ENCODE results near the gene TFF2.

The TFF2 gene

DNA sequence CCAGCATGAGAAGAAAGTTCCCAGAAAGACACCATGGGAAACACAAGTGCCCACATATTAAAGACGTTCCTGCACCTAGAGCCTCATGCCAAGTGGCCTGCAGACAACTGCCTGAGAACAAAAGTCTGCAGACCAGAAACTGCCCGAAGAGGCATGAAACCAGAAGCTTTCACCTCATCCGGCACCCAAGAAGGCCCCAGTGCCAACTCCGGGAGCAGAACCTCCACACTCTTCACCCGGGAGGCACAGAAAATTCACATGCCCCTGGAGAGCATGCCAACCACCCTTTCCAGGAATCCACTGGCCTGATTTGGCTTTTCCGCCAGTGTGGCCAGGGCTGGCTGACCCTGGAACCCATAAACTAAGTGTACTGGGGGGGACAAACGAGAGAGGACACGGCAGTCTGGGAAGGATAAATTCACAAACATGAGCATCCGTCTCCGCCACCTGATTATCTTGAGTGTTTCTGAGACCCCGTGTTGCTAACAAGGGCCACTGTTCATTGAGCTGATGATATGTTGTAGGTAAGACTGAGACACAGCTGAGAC is 6.8 kb downstream of the TFF2 start:
- no peak for DNase-seq

DNA sequence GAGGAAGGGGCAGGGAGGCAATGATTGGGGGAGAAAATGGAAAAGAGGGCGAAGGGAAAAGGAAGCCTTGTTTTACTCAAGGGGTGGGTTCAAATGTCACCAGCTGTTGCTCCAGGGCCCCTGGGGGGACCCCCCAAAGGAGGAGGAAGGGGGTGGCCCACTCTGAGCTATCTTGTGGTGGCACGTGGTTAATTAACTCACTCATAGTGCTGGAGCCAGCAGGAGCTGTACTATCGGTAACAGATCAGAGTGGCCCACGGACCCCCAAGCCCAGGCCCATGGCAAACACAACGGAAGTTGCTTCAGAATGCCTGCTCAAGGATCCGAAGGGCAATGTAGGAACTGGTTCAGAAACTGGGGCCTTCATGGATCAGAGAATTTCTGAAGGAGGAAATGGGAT is 7.2 kb downstream of the TFF2 start:
- DNase-seq, result no peak

DNA sequence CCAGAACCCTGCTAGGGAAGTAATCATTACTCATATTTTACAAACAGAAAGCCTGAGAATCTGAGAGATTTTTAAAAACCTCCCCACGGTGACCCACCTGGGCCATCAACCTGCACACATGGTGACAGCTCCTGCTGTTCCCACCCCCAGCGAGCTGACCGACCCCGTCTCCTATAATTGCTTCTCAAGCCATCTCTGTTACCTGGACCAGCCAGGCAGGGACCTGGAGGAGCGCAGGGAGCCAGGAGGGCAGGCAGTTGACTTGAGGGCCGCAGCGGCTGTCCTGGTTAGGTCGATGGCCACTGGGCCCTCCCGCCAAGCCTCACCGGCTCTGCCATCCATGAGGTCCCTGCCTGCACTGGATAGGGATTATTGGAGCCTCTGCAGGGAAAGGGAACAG is 7.7 kb downstream of the TFF2 start:
- no peak for DNase-seq

DNA sequence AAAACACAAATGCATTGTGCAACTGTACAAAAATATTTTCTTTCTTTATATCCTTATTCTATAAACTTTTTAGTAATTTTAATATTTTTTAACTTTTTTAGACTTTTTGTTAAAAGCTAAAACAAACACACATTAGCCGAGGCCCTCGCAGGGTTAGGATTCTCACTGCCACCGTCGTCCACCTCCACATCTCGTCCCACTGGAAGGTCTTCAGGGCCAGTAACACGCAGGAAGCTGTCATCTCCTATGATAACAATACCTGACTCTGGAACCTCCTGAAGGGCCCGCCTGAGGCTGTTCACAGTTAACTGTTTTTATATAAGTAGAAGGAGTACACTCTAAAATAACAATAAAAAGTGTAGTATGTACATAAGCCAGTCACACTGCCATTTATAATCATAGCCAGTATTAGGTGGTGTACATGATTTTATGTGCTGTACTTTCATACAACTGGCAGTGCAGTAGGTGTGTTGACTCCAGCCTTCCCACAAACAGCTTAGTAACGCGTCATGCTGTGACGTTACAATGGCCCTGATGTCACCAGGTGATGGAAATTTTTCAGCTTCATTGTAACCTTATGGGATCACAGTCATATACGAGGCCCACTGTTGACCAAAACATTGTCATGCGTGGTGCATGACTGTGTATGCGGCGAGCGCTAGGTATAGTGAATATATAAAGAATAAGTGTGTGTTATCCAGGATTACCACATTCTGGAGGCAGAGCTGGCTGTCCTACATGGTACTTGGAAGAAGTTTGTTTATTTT is 8.8 kb downstream of the TFF2 start:
- no peak for DNase-seq

DNA sequence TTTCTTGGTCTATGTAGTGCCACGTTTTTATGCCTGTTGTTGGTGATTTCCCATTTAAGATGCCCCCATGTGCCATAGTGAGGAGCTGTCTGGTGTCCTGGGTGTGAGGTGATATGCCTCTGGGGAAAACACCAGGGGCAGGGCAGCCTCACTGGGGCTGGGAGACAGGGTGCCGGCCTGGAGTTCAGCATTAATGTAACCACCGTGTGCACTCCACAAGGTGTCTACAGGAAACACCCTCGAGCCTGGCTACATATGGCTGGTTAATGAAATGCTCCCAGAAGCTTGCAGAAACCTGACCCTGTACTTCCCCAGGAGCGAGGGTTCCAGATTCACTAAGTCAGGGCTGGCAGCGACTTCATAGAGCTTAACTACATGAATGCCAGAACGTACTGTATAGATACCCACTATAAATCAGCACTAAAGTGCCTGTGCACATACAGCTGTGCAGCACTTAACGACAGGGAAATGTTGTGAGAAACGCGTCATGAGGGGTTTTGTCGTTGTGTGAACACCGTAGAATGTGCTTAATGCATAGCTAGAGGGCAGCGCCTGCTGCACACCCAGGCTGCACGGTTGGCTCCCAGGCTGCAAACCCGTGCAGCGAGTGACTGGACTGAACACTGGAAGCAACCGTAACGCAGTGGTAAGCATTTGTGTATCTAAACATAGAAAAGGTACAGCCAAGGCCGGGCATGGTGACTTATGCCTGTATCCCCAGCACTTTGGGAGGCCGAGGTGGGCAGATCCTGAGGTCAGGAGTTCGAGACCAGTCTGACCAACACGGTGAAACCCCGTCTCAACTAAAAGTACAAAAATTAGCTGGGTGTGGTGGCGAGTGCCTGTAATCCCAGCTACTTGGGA is 10.4 kb downstream of the TFF2 start:
- DNase-seq, result no peak

- no peak for DNase-seq
Measured at GRCh38 chr21:42338729-42339715, 11.8 kb downstream of the TFF2 start.

DNA sequence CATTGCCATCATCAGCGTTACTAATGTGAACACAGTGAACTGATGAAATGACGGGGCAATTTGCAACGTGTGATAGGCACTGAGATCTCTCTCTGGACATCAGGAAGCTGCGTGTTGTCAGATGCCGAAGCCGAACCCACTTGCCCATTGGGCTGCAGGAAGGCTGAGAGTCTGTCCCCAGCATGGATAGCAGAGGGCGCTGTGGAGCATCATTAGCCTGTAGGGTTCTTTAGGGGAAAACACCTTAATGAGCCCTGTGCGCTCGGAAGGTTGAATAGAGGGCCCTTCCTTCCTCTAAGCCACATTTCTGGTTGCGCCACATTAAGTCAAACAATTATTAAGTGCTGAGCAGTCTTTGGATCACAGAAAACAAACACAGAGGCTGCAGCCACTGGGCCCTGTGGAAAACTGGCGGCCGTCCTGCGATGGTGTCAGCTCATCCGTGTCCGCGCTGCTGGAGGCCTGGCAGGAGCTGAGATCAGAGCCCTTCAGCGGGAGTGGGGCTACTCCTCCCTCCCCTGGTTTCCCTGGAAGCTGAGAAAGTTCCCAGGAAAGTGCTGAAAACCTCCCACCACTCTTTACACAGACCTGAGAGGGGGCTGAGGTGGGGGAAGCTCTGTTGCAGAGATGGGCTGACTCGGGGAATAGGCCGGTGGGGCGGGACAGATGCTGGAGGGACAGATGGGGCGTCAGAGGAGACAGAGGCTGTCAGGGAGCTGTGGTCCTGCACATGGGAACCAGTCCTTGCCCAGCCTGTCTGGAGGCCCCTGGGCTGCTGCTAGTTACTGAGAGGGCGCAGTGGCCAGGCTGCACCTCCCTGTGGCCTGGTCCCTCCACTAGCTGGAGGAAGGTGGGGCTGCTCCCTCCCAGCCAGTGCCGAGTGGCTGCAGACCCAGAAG is 12.7 kb downstream of the TFF2 start:
- peak; percentile 79 to 82 for DNase-seq

- no peak for DNase-seq
Measured at GRCh38 chr21:42337276-42337675, 13.5 kb downstream of the TFF2 start.

DNA sequence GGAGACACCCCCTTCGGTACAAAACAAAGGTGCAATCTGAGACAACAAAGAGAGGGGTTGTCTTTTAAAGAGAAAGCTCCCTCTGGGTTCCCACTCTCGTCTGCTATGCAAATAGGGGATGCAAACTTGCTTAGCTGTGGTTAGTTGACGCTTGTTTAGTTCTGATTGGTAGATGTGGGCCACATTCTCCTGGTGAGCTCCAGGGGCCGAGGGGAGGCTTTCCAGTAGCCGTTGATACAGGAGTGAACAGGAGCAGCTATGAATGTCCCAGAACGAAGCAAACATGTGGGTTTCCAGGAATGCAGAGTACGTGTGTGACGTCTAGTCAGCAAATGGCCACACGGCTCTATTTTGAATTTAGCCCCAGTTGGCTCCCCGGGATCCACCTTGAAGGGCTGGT is 14.7 kb downstream of the TFF2 start:
- no peak for DNase-seq

- no peak for DNase-seq
Measured at GRCh38 chr21:42332557-42333317, 18.1 kb downstream of the TFF2 start.

GRCh38 chr21:42331660-42332059 is 19.1 kb downstream of the TFF2 start:
- DNase-seq, result no peak

GRCh38 chr21:42330380-42331371 is 20.1 kb downstream of the TFF2 start:
- DNase-seq, result no peak

DNA sequence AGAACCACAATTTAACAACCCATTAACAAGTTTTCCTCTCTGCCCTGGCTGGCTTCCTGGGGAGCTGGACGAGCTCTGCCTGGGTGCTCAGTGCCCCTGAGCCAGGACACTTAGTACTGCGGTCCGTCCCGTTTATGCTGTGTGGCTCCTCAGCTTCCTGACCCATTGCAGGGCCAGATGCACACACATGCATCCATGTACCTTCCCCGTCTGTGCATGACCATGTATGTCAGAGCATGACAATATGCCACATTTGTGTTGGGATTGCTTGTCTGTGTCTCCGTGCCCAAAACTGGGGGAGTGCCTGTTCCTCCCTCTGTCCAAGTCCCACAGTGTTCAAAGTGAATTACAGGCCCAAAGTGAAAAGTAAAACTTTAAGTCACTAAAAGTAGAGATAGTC is 25.9 kb downstream of the TFF2 start:
- DNase-seq, result no peak

DNA sequence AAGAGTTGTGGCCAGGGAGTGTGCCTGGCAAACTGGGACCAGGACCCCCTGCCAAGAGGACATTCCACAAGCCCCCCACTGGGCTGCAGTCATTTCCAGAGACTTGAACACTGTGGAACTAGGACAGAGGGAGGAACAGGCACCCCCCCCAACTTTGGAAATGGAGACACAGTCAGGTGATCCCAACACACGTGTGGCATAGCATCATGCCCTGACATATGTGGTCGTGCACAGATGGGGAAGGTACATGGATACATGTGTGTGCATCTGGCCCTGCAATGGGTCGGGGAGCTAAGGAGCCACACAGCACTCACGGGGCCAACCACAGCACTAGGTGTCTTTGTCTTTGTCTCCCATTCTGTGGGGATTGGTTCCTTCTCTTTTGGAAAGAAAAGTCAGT is 28.9 kb downstream of the TFF2 start:
- no peak for DNase-seq

GRCh38 chr21:42321231-42321630 is 29.6 kb downstream of the TFF2 start:
- no peak for DNase-seq

GRCh38 chr21:42320791-42321190 is 30.0 kb downstream of the TFF2 start:
- DNase-seq, result no peak

- no peak for DNase-seq
Measured at GRCh38 chr21:42319851-42320572, 30.8 kb downstream of the TFF2 start.

- DNase-seq, result no peak
Measured at GRCh38 chr21:42319376-42319775, 31.4 kb downstream of the TFF2 start.

Measured in stimulated activated CD4-positive, alpha-beta T cell treated with anti-CD3 and anti-CD28 coated beads, Interleukin-2, amount 100 ng/mL, for 48 hours (primary cell).